PC-9 (cell line): ENCODE results near the gene HIRA. TPM values are rescaled to one million over a fixed set of nuclear protein-coding genes. Genes with fewer than 3 reads are reported as not detected.

Experiments
- BruUV-seq: library from RNA; stranded (reverse); fragments of 400-500 nt; replicated peaks from 2 replicates; lab custom pipeline; 2021; lab: Mats Ljungman, UMichigan
- CTCF ChIA-PET: fragments of 300-600 bp; sonication (Branson Sonifier 250); formaldehyde crosslinking; loops from one replicate; lab custom pipeline; 2022; ENCODE audit warnings: antibody characterized with exemption; lab: Charles Lee
- POLR2A ChIA-PET: fragments of 300-600 bp; sonication (Branson Sonifier 250); formaldehyde crosslinking; loops from one replicate; lab custom pipeline; 2022; ENCODE audit warnings: antibody characterized with exemption; ENCODE audit not compliant: unreplicated experiment; lab: Charles Lee
- DNase-seq, 2 experiments: peaks; one replicate each; pipeline versions ENCODE4 v3.0.0 to v3.0.0-alpha.2; 2015 to 2022; ENCODE audit warnings: mixed read lengths in 1 of 2
- H2AFZ ChIP-seq: fragments of 200-600 bp; sonication (generic); 2 replicates; pipeline ENCODE4 v1.8.1; 2017; ENCODE audit warnings: antibody characterized with exemption
- H3F3A ChIP-seq: fragments of 200-600 bp; sonication (generic); 2 replicates; pipeline ENCODE4 v1.8.1; 2017; ENCODE audit warnings: antibody characterized with exemption, mild to moderate bottlenecking, low read depth; ENCODE audit not compliant: insufficient read depth
- H3K27ac ChIP-seq: fragments of 200-600 bp; sonication (generic); 2 replicates; pipeline ENCODE4 v1.6.1; 2016; ENCODE audit warnings: mixed run types
- H3K27me3 ChIP-seq: fragments of 200-600 bp; sonication (generic); 2 replicates; pipeline ENCODE4 v1.6.1; 2016; ENCODE audit warnings: low read depth, mixed run types; ENCODE audit not compliant: insufficient read depth
- H3K36me3 ChIP-seq: fragments of 200-600 bp; sonication (generic); 2 replicates; pipeline ENCODE4 v1.6.1; 2016; ENCODE audit warnings: low read depth, mixed run types
- H3K4me1 ChIP-seq: fragments of 200-600 bp; sonication (generic); replicated peaks from 2 replicates; pipeline ENCODE4 v1.6.1; 2016; ENCODE audit warnings: mixed run types; ENCODE audit not compliant: insufficient read depth
- H3K4me2 ChIP-seq: fragments of 200-600 bp; sonication (generic); 2 replicates; pipeline ENCODE4 v1.6.1; 2017; ENCODE audit warnings: mixed run types
- H3K4me3 ChIP-seq: fragments of 200-600 bp; sonication (generic); 2 replicates; pipeline ENCODE4 v1.6.1; 2016; ENCODE audit warnings: mixed run types
- H3K79me2 ChIP-seq: fragments of 200-600 bp; sonication (generic); 2 replicates; pipeline ENCODE4 v1.6.1; 2017; ENCODE audit warnings: low read depth, mixed run types
- H3K9me2 ChIP-seq: fragments of 200-600 bp; sonication (generic); 2 replicates; pipeline ENCODE4 v1.8.1; 2017; ENCODE audit warnings: mild to moderate bottlenecking; ENCODE audit not compliant: insufficient read depth
- H3K9me3 ChIP-seq: fragments of 200-600 bp; sonication (generic); 2 replicates; pipeline ENCODE4 v1.8.1; 2016; ENCODE audit warnings: low read depth; ENCODE audit not compliant: insufficient read depth
- H4K20me1 ChIP-seq: fragments of 200-600 bp; sonication (generic); 2 replicates; pipeline ENCODE4 v1.8.1; 2017; ENCODE audit not compliant: insufficient read depth
- CTCF ChIP-seq: fragments of 200-600 bp; sonication (generic); conservative IDR thresholded peaks from 2 replicates; pipeline ENCODE4 v1.6.1; 2017; ENCODE audit warnings: mixed run types, antibody characterized with exemption, mild to moderate bottlenecking, moderate library complexity
- EZH2 ChIP-seq: fragments of 200-600 bp; sonication (generic); IDR thresholded peaks from 2 replicates; pipeline ENCODE4 v1.8.0; 2017; ENCODE audit warnings: antibody characterized with exemption, low read depth
- intact Hi-C: fragments of 100-400 bp; cut with micrococcal nuclease; formaldehyde crosslinking; loops from one replicate; pipeline ENCODE4 v1.10.0; 2022; ENCODE audit not compliant: unreplicated experiment
- total RNA-seq: library from RNA; stranded (reverse); gene quantifications from 2 replicates; pipeline ENCODE4 v1.2.3, GENCODE V29; 2021

HIRA gene
- total RNA-seq, 1 experiment from 2014 or later = 19.2 TPM

DNA sequence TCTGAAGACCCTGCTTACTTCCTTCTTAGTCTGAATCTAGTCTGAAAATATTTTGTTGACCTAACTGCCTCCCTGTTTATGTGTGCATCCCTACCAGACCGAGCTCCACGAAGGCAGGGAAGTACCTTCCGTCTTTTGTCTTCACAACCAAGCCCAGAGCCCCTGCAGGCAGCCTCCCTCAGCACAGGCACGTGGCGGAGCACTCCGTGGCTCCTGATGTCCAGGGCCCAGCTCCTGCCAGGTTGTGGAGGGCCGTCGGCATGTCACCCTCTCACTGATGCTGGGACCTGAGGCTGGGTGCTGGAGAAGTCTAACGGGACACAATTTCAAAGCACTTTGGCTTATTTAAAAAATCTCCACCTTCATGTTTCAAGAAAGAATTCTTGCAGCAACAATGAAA, 80.6 kb downstream of the HIRA start:
- no peak for TF ChIP-seq CTCF
- TF ChIP-seq EZH2 = no peak
- no peaks in the 10 kb centered on the region for H3F3A ChIP-seq
- no peaks in the 10 kb centered on the region for H3K27me3 ChIP-seq
- H3K9me2 ChIP-seq = no peaks in the 10 kb centered on the region
- no peaks in the 10 kb centered on the region for H4K20me1 ChIP-seq
- H3K27ac ChIP-seq = no peak overlapping the region
- intact Hi-C loops = no loop called here
- no peaks in the 10 kb centered on the region for H3K4me1 ChIP-seq
- DNase-seq = no peak
- no peak overlapping the region for H3K4me3 ChIP-seq
- no peaks in the 10 kb centered on the region for H3K36me3 ChIP-seq
- no TSS peak for BruUV-seq
- no peaks in the 10 kb centered on the region for H3K9me3 ChIP-seq
- no peak overlapping the region for H3K4me2 ChIP-seq
- no peaks in the 10 kb centered on the region for H3K79me2 ChIP-seq
- ChIA-PET CTCF (no interaction called here), POLR2A (no interaction called here)
- no peak overlapping the region for H2AFZ ChIP-seq

- Histone ChIP-seq H3K27me3 (no peaks in the 10 kb centered on the region), H3F3A (no peaks in the 10 kb centered on the region), H3K4me1 (no peaks in the 10 kb centered on the region), H3K27ac (no peak overlapping the region), H3K9me3 (no peaks in the 10 kb centered on the region), H3K4me3 (no peak overlapping the region), H4K20me1 (no peaks in the 10 kb centered on the region), H3K9me2 (no peaks in the 10 kb centered on the region), H3K79me2 (no peaks in the 10 kb centered on the region), H3K36me3 (no peaks in the 10 kb centered on the region), H3K4me2 (no peak overlapping the region), H2AFZ (no peak overlapping the region)
- no TSS peak for BruUV-seq
- intact Hi-C loops = no loop called here
- no peak for TF ChIP-seq EZH2
- no peak for TF ChIP-seq CTCF
- no peak for DNase-seq
- ChIA-PET CTCF (no interaction called here), POLR2A (no interaction called here)
Measured at GRCh38 chr22:19350476-19350859, 81.1 kb downstream of the HIRA start.

DNA sequence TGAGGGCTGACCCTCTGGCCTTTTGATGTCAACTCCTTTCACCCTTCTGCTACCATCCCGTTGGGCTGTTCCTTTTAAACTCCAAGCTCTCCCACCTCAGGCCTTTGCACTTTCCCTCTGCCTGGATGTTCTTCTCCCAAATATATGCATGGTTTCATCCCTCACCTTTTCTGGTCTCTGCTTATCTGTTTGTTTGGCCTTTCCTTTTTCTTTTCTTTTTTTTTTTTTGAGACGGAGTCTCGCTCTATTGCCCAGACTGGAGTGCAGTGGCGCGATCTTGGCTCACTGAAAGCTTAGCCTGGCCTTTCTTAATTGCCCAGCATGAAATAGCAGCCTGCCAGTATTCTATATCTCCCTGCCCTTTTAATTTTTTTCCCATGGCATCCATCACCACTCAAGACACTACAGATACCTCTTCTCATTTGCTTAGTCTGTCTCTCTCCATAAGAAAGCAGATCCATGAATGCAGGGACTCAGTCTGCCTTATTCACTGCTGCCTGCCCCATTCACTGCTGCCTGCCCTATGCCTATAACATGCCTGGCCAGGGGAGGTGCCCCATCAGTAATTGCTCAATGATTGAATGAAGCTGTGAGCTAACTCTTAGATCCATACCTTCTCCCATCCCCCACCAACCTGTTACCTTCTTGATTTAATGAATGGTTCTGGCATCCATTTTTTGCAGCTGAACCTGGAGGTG, 81.6 kb downstream of the HIRA start:
- CTCF ChIA-PET = no interaction called here
- no peak for TF ChIP-seq CTCF
- no peak for TF ChIP-seq EZH2
- H3K36me3 ChIP-seq = no peaks in the 10 kb centered on the region
- intact Hi-C loops = loop anchor here (10.0 kb wide), 1 partner anchor 55 kb away; no protein-coding TSS in a partner anchor
- H3K9me3 ChIP-seq = no peaks in the 10 kb centered on the region
- H3K27ac ChIP-seq = no peak overlapping the region
- H3K4me1 ChIP-seq = no peaks in the 10 kb centered on the region
- H2AFZ ChIP-seq = no peak overlapping the region
- no peaks in the 10 kb centered on the region for H3F3A ChIP-seq
- H3K79me2 ChIP-seq = no peaks in the 10 kb centered on the region
- H3K27me3 ChIP-seq = no peaks in the 10 kb centered on the region
- H3K4me2 ChIP-seq = no peak overlapping the region
- POLR2A ChIA-PET = no interaction called here
- no TSS peak for BruUV-seq
- H3K4me3 ChIP-seq = no peak overlapping the region
- H4K20me1 ChIP-seq = no peaks in the 10 kb centered on the region
- no peaks in the 10 kb centered on the region for H3K9me2 ChIP-seq
- no peak for DNase-seq
